Measurements from ENCODE around the gene EPC2.
"Not testable (repeated sequence)": the region's sequence is repeated elsewhere in the genome, so short reads cannot be mapped to it uniquely, and the experiment has no call there.

The EPC2 gene

GRCh38 chr2:148756292-148756975 is 111.9 kb downstream of the EPC2 start:
- Mint-ChIP-seq H3K27ac (no peak overlapping the region), H3K4me1 (peaks cover 12% of the 10 kb centered on the region), H3K27me3 (no peaks in the 10 kb centered on the region), H3K4me3 (no peak overlapping the region), H3K36me3 (peaks cover 29% of the 10 kb centered on the region), H3K9me3 (no peaks in the 10 kb centered on the region)
- ATAC-seq, result no peak

DNA sequence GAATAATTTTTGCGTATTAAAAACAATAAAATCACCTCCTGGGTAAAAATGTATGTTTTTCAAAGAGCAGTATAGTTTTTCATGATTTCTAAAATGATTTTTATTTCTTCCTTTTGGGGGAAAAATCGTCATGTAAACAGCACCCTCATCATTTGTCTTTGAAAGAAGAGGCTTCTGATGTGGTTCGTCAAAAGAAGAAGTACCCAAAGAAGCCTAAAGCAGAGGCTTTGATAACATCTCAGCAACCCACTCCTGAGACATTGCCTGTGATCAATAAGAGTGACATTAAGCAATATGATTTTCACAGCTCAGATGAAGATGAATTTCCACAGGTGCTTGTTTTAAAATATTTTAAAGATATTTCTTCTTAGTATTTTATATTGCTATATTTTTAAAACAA is 120.3 kb downstream of the EPC2 start:
- Mint-ChIP-seq H3K9me3 (no peaks in the 10 kb centered on the region), H3K27me3 (no peaks in the 10 kb centered on the region), H3K36me3 (peaks cover 47% of the 10 kb centered on the region), H3K27ac (no peak overlapping the region), H3K4me3 (no peak overlapping the region), H3K4me1 (no peaks in the 10 kb centered on the region)
- ATAC-seq, result no peak

DNA sequence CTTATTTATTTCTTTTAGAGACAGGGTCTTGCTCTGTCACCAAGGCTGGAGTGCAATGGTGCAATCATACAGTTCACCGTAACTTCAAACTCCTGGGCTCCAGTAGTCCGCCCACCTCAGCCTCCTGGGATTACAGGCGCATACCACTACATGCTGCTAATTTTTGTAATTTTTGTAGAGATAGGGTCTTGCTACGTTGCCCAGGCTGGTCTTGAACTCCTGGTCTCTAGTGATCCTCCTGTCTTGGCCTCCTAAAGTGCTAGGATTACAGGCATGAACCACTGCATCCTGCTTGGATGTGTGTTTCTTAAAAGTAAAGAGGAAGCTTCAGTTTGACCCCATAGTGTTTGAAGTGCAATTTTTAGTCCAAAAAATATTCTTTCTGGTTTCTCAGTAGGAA is 125.5 kb downstream of the EPC2 start:
- Mint-ChIP-seq H3K27me3 (no peaks in the 10 kb centered on the region), H3K9me3 (no peaks in the 10 kb centered on the region), H3K4me3 (no peak overlapping the region), H3K36me3 (peaks cover 50% of the 10 kb centered on the region), H3K4me1 (no peaks in the 10 kb centered on the region), H3K27ac (no peak overlapping the region)
- no peak for ATAC-seq

- no peak for ATAC-seq
- H3K27me3 Mint-ChIP-seq, result no peaks in the 10 kb centered on the region
- H3K36me3 Mint-ChIP-seq, result peaks cover 46% of the 10 kb centered on the region
- H3K27ac Mint-ChIP-seq, result no peak overlapping the region
- H3K9me3 Mint-ChIP-seq, result no peaks in the 10 kb centered on the region
- no peak overlapping the region for H3K4me3 Mint-ChIP-seq
- no peaks in the 10 kb centered on the region for H3K4me1 Mint-ChIP-seq
Observed at GRCh38 chr2:148781544-148781943, 137.0 kb downstream of the EPC2 start.

DNA sequence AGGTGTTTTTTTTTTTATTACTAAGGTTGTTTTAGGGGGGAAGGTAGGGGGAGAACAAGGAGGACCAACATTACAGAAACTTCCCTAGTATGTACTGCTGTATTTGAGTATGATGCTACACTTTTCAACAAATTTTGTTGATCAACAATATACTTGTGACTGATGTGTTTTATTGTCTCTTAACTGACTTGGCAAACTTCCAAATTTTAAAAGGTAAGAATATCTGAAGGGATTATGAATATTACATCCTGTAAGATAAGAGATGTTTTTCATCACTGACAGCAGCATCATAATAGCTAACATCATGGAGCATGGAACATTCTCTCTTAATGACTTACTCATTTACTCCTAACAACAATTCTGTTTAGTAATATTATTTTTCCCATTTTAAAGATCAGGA is 144.5 kb downstream of the EPC2 start:
- Mint-ChIP-seq H3K27ac (no peak overlapping the region), H3K4me1 (no peaks in the 10 kb centered on the region), H3K9me3 (peaks cover 2% of the 10 kb centered on the region), H3K36me3 (peaks cover 34% of the 10 kb centered on the region), H3K4me3 (no peak overlapping the region), H3K27me3 (no peaks in the 10 kb centered on the region)
- ATAC-seq, result no peak

GRCh38 chr2:148790172-148790571 is 145.6 kb downstream of the EPC2 start:
- ATAC-seq, H3K4me3 Mint-ChIP-seq, H3K9me3 Mint-ChIP-seq, H3K27ac Mint-ChIP-seq, H3K4me1 Mint-ChIP-seq, H3K27me3 Mint-ChIP-seq: not testable (repeated sequence)
- H3K36me3 Mint-ChIP-seq, result peaks cover 23% of the 10 kb centered on the region

- ATAC-seq, result no peak
- Mint-ChIP-seq H3K36me3 (peaks cover 2% of the 10 kb centered on the region), H3K4me3 (no peak overlapping the region), H3K27ac (no peak overlapping the region), H3K4me1 (no peaks in the 10 kb centered on the region), H3K27me3 (no peaks in the 10 kb centered on the region), H3K9me3 (peaks cover 2% of the 10 kb centered on the region)
Observed at GRCh38 chr2:148794558-148794957, 150.0 kb downstream of the EPC2 start.

DNA sequence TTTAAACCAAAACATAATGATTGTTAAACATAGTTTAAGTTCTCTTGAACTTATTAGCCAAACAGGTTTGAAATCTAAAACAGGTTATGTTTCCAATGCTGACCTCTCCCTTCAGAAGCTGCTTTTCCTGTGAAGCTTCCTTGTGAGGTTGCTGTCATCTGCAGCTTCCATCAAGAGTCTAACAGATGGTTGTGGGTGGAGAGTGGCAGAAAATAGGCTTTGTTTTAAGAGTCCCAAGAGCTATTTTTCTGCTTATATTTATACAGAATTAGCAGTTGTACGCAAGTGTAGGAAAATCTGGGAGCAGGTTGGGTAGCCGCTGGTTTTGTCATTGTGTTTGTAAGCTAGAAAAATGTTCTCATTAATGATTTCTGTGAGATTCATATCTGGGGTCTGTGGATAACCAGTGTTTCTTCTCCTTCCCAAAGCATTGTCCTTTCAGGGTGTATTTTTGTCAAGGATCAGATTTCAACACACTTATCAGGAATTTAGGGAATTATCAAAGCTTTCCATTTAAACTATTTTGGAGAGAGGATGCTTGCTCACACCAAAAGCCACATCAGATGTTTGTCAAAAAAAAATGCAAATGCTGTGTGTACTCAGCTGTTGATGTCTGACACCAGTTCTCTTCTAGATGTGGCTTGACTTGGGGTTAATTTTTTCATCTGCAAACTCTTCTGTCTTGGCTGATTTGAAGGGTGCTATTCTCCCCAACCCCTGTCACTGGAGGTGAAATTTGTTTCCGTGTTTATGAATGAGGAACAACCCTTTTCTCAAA is 152.4 kb downstream of the EPC2 start:
- no peaks in the 10 kb centered on the region for H3K9me3 Mint-ChIP-seq
- H3K27ac Mint-ChIP-seq, result no peak overlapping the region
- H3K4me3 Mint-ChIP-seq, result no peak overlapping the region
- ATAC-seq, result no peak
- no peaks in the 10 kb centered on the region for H3K4me1 Mint-ChIP-seq
- H3K36me3 Mint-ChIP-seq, result no peaks in the 10 kb centered on the region
- H3K27me3 Mint-ChIP-seq, result no peaks in the 10 kb centered on the region

- H3K4me3 Mint-ChIP-seq, result no peak overlapping the region
- H3K36me3 Mint-ChIP-seq, result peaks cover 12% of the 10 kb centered on the region
- peaks cover 26% of the 10 kb centered on the region for H3K27me3 Mint-ChIP-seq
- peaks cover 6% of the 10 kb centered on the region for H3K9me3 Mint-ChIP-seq
- no peaks in the 10 kb centered on the region for H3K4me1 Mint-ChIP-seq
- ATAC-seq, result no peak
- no peak overlapping the region for H3K27ac Mint-ChIP-seq
Observed at GRCh38 chr2:148802448-148803220, 158.1 kb downstream of the EPC2 start.

DNA sequence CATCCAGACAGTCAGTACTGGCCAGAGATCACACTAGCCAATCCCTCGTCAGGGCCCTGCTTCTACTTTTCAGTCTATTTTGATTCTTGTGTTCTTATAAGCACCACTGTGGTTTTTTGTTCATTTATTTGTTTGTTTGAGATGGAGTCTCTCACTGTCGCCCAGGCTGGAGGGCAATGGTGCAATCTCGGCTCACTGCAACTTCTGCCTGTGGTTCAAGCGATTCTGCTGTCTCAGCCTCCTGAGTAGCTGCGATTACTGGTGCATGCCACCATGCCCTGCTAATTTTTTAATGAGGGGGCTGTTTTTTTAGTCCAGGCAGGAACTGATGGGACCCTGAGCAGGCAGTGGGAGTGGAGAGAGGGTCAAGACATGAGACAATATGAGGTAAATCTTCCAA is 165.5 kb downstream of the EPC2 start:
- no peak overlapping the region for H3K4me3 Mint-ChIP-seq
- H3K27me3 Mint-ChIP-seq, result peaks cover 40% of the 10 kb centered on the region
- H3K27ac Mint-ChIP-seq, result no peak overlapping the region
- peaks cover 6% of the 10 kb centered on the region for H3K36me3 Mint-ChIP-seq
- peaks cover 16% of the 10 kb centered on the region for H3K4me1 Mint-ChIP-seq
- peaks cover 4% of the 10 kb centered on the region for H3K9me3 Mint-ChIP-seq
- ATAC-seq, result no peak

- no peak overlapping the region for H3K27ac Mint-ChIP-seq
- peaks cover 27% of the 10 kb centered on the region for H3K27me3 Mint-ChIP-seq
- H3K4me3 Mint-ChIP-seq, result no peak overlapping the region
- no peaks in the 10 kb centered on the region for H3K9me3 Mint-ChIP-seq
- no peaks in the 10 kb centered on the region for H3K36me3 Mint-ChIP-seq
- H3K4me1 Mint-ChIP-seq, result peaks cover 31% of the 10 kb centered on the region
- ATAC-seq, result no peak
Observed at GRCh38 chr2:148812306-148812705, 167.8 kb downstream of the EPC2 start.

GRCh38 chr2:148813603-148814065 is 169.1 kb downstream of the EPC2 start:
- Mint-ChIP-seq H3K27ac (peak overlapping the region; percentile 71), H3K9me3 (no peaks in the 10 kb centered on the region), H3K4me3 (peak overlapping the region; percentile 30), H3K27me3 (peaks cover 14% of the 10 kb centered on the region), H3K4me1 (peaks cover 33% of the 10 kb centered on the region), H3K36me3 (no peaks in the 10 kb centered on the region)
- ATAC-seq, result peak; percentile 99

- Mint-ChIP-seq H3K27ac (peak overlapping the region; percentile 71), H3K4me3 (peak overlapping the region; percentile 30), H3K36me3 (no peaks in the 10 kb centered on the region), H3K4me1 (peaks cover 33% of the 10 kb centered on the region), H3K27me3 (peaks cover 11% of the 10 kb centered on the region), H3K9me3 (no peaks in the 10 kb centered on the region)
- ATAC-seq, result peak; percentile 1
Observed at GRCh38 chr2:148814143-148814859, 169.8 kb downstream of the EPC2 start.

DNA sequence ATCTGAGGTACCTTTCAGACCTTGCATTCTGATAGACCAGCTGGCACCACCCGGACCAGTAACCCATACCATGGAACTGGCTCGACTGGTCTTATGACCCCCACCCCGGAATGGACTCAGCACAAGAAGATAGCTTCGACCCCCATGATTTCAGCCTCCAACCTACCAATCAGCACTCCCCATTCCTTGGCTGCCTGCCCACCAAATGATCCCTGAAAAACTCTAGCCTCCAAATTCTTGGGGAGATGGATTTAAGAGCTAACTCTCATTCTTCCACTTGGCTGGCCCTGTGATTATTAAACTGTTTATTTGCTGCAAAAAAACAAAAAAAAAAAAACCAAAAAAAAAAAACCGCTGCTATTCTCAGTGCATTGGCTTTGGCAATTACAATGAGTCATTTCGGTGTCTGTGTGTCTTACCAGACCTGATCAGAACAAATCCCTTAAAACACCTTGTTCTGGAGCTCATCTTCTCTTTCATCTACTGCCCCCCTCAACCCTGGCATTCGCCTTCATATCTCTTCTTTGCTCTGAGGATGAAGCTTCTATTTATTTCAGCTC is 170.4 kb downstream of the EPC2 start:
- Mint-ChIP-seq H3K9me3 (no peaks in the 10 kb centered on the region), H3K4me3 (no peak overlapping the region), H3K4me1 (peaks cover 33% of the 10 kb centered on the region), H3K27ac (peak overlapping the region; percentile 71), H3K27me3 (peaks cover 4% of the 10 kb centered on the region), H3K36me3 (no peaks in the 10 kb centered on the region)
- ATAC-seq, result no peak

GRCh38 chr2:148816176-148816575 is 171.6 kb downstream of the EPC2 start:
- Mint-ChIP-seq H3K27ac (no peak overlapping the region), H3K36me3 (no peaks in the 10 kb centered on the region), H3K4me1 (peaks cover 33% of the 10 kb centered on the region), H3K27me3 (no peaks in the 10 kb centered on the region), H3K9me3 (no peaks in the 10 kb centered on the region), H3K4me3 (no peak overlapping the region)
- no peak for ATAC-seq

Data from stimulated activated memory B cell treated with anti-CD40 and anti-IgM and Interleukin-4, amounts not matched to agents 10 μg/mL and 1 μg/mL and 100 μg/mL, for 72 hours (primary cell).